Common myeloid progenitor, CD34-positive (primary cell): ENCODE results near the gene PPP2R3A.

Experiments used
- CTCF ChIA-PET: fragments of 350-600 bp; sonication (Branson Sonifier 250); formaldehyde crosslinking; loops from one replicate; lab custom pipeline; 2021; ENCODE audit warnings: antibody characterized with exemption; lab: Charles Lee
- POLR2A ChIA-PET: fragments of 350-600 bp; sonication (Branson Sonifier 250); formaldehyde crosslinking; loops from one replicate; lab custom pipeline; 2021; ENCODE audit warnings: antibody characterized with exemption; lab: Charles Lee
- DNase-seq, 3 donors: peaks; one replicate each; pipeline versions ENCODE4 v3.0.0 to v3.0.0-alpha.2; 2013
- H3K27ac ChIP-seq, 2 experiments: 1 replicate in 1 of 2; 2 replicates in 1 of 2; pipeline ENCODE4 v1.7.0; 2013; ENCODE audit warnings: inconsistent platforms in 2 of 2, low read length in 2 of 2, mild to moderate bottlenecking in 2 of 2, low read depth in 1 of 2, moderate library complexity in 1 of 2; ENCODE audit not compliant: severe bottlenecking in 2 of 2, insufficient read depth in 1 of 2, poor library complexity in 1 of 2
- H3K27me3 ChIP-seq, 5 experiments: replicated peaks in 2 of 5; 1 replicate in 3 of 5; 2 replicates in 2 of 5; pipeline versions ENCODE4 v1.6.1 to v1.7.0; 2013; ENCODE audit warnings: low read length in 4 of 5, mild to moderate bottlenecking in 2 of 5, moderate library complexity in 2 of 5, inconsistent platforms in 1 of 5; ENCODE audit not compliant: insufficient read depth in 5 of 5, control insufficient read depth in 4 of 5
- H3K36me3 ChIP-seq, 4 experiments: 1 replicate in 2 of 4; 2 replicates in 2 of 4; pipeline versions ENCODE4 v1.6.1 to v1.7.0; 2013; ENCODE audit warnings: low read length in 3 of 4, control low read depth in 1 of 4, mild to moderate bottlenecking in 1 of 4; ENCODE audit not compliant: control insufficient read depth in 4 of 4, insufficient read depth in 4 of 4
- H3K4me1 ChIP-seq, 4 experiments: 1 replicate in 3 of 4; 2 replicates in 1 of 4; pipeline versions ENCODE4 v1.6.1 to v1.7.1; 2013; ENCODE audit warnings: low read length in 3 of 4, mild to moderate bottlenecking in 3 of 4, control low read depth in 1 of 4, inconsistent platforms in 1 of 4, moderate library complexity in 1 of 4; ENCODE audit not compliant: control insufficient read depth in 4 of 4, insufficient read depth in 4 of 4; ENCODE audit errors: control extremely low read depth in 1 of 4
- H3K4me3 ChIP-seq, 7 experiments: 1 replicate in 4 of 7; 2 replicates in 3 of 7; pipeline versions ENCODE4 v1.5.1 to v1.7.0; 2013; ENCODE audit warnings: mild to moderate bottlenecking in 7 of 7, low read length in 6 of 7, moderate library complexity in 6 of 7, inconsistent platforms in 2 of 7, low read depth in 2 of 7, control low read depth in 1 of 7; ENCODE audit not compliant: insufficient read depth in 4 of 7, control insufficient read depth in 1 of 7; ENCODE audit errors: extremely low read depth in 1 of 7
- H3K9me3 ChIP-seq, 5 experiments: 1 replicate in 4 of 5; 2 replicates in 1 of 5; pipeline versions ENCODE4 v1.6.1 to v1.7.1; 2013; ENCODE audit warnings: low read length in 4 of 5, mild to moderate bottlenecking in 2 of 5, inconsistent platforms in 1 of 5, low read depth in 1 of 5, moderate library complexity in 1 of 5; ENCODE audit not compliant: control insufficient read depth in 4 of 5, insufficient read depth in 2 of 5; ENCODE audit errors: control extremely low read depth in 1 of 5
- WGBS: methylation state at CpG from one replicate; pipeline ENCODE4 v1.1.5; 2013; ENCODE audit not compliant: insufficient coverage; 5-methylcytosine and 5-hydroxymethylcytosine counted together

Gene PPP2R3A

GRCh38 chr3:136048068-136048467 lies 82.5 kb downstream of the PPP2R3A start:
- WGBS = 98% methylated on average over 6 of the region's 7 CpGs
- no peaks in the 10 kb centered on the region for H3K27me3 ChIP-seq
- DNase-seq = no peak
- peaks cover 0 to 15% (median 5%) of the 10 kb centered on the region in 4 experiments for H3K4me1 ChIP-seq
- POLR2A ChIA-PET = no interaction called here
- H3K4me3 ChIP-seq = no peak overlapping the region
- H3K27ac ChIP-seq = no peak overlapping the region
- no peaks in the 10 kb centered on the region for H3K9me3 ChIP-seq
- no peaks in the 10 kb centered on the region for H3K36me3 ChIP-seq
- CTCF ChIA-PET = interaction anchor here (0.6 to 1.4 kb wide), 3 partner anchors 23 to 698 kb away, joined by 3 to 5 read pairs (median 4); no protein-coding TSS in a partner anchor

GRCh38 chr3:136050250-136050649 lies 84.7 kb downstream of the PPP2R3A start:
- Histone ChIP-seq H3K36me3 (no peaks in the 10 kb centered on the region), H3K4me1 (peaks cover 0 to 15% (median 5%) of the 10 kb centered on the region in 4 experiments), H3K4me3 (peak overlapping the region in 2 of 7 experiments; percentile 19 to 33), H3K27me3 (no peaks in the 10 kb centered on the region), H3K27ac (no peak overlapping the region), H3K9me3 (no peaks in the 10 kb centered on the region)
- WGBS = 17% methylated on average over 5 of the region's 6 CpGs
- peak in 2 of 3 donors; percentile 25 to 34 for DNase-seq
- POLR2A ChIA-PET = interaction anchor here (0.6 kb wide), 1 partner anchor 297 kb away, joined by 4 read pairs; no protein-coding TSS in a partner anchor
- CTCF ChIA-PET = interaction anchor here (0.9 to 1.2 kb wide), 3 partner anchors 11 to 156 kb away, joined by 3 read pairs; no protein-coding TSS in a partner anchor

GRCh38 chr3:136055491-136055890 lies 90.0 kb downstream of the PPP2R3A start:
- CTCF ChIA-PET = no interaction called here

GRCh38 chr3:136067211-136067610 lies 101.7 kb downstream of the PPP2R3A start:
- ChIA-PET POLR2A (no interaction called here), CTCF (no interaction called here)
- Histone ChIP-seq H3K36me3 (no peaks in the 10 kb centered on the region), H3K27me3 (no peaks in the 10 kb centered on the region), H3K9me3 (no peaks in the 10 kb centered on the region), H3K4me3 (no peak overlapping the region), H3K4me1 (peaks cover 3 to 9% (median 6%) of the 10 kb centered on the region in 4 experiments), H3K27ac (no peak overlapping the region)
- 95% methylated on average over 2 of the region's 2 CpGs for WGBS
- no peak for DNase-seq

More at GRCh38 chr3:136055491-136055890, 90.0 kb downstream of the PPP2R3A start:
- Histone ChIP-seq H3K36me3 (no peaks in the 10 kb centered on the region), H3K4me3 (no peak overlapping the region), H3K9me3 (peaks cover 0 to 4% (median 0%) of the 10 kb centered on the region in 5 experiments), H3K27ac (no peak overlapping the region), H3K4me1 (peaks cover 0 to 4% (median 1%) of the 10 kb centered on the region in 4 experiments), H3K27me3 (no peaks in the 10 kb centered on the region)
- no peak for DNase-seq
- POLR2A ChIA-PET = no interaction called here
- 89% methylated on average over 2 of the region's 4 CpGs for WGBS

DNA sequence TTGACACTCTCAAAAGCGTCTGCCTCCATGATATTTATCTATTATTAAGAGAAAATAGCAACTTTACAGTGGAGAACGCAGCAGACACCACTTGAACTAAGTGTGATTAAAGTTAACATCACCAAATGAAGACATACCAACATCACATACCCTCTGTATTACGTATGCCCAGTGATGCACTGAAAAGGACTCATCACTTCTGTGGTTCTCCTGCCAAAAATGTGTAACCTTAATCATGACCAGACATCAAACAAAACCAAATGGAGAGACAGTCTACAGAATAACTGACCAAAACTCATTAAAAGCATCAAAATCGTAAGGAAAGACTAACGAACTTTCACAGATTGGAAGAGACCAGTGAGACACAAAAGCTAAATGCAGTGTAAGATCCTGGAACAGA lies 103.2 kb downstream of the PPP2R3A start:
- ChIA-PET CTCF (interaction anchor here (0.6 to 2.6 kb wide), 3 partner anchors 684 to 945 kb away, joined by 3 to 12 read pairs (median 5); partner anchors contain the start of gene STAG1), POLR2A (no interaction called here)
- H3K36me3 ChIP-seq = no peaks in the 10 kb centered on the region
- 100% methylated on average over 1 of the region's 5 CpGs for WGBS
- H3K4me1 ChIP-seq = peaks cover 3 to 9% (median 6%) of the 10 kb centered on the region in 4 experiments
- H3K9me3 ChIP-seq = no peaks in the 10 kb centered on the region
- H3K4me3 ChIP-seq = no peak overlapping the region
- DNase-seq = no peak
- no peaks in the 10 kb centered on the region for H3K27me3 ChIP-seq
- H3K27ac ChIP-seq = no peak overlapping the region

GRCh38 chr3:136069933-136070332 lies 104.4 kb downstream of the PPP2R3A start:
- no peak overlapping the region for H3K27ac ChIP-seq
- CTCF ChIA-PET = interaction anchor here (0.5 to 2.6 kb wide), 4 partner anchors 9 to 944 kb away, joined by 3 to 12 read pairs (median 4); no protein-coding TSS in a partner anchor
- H3K36me3 ChIP-seq = no peaks in the 10 kb centered on the region
- WGBS = no CpG with 5 or more reads among the region's 5 CpGs
- DNase-seq = no peak
- no peak overlapping the region for H3K4me3 ChIP-seq
- no peaks in the 10 kb centered on the region for H3K27me3 ChIP-seq
- H3K9me3 ChIP-seq = no peaks in the 10 kb centered on the region
- POLR2A ChIA-PET = no interaction called here
- peaks cover 3 to 9% (median 6%) of the 10 kb centered on the region in 4 experiments for H3K4me1 ChIP-seq

DNA sequence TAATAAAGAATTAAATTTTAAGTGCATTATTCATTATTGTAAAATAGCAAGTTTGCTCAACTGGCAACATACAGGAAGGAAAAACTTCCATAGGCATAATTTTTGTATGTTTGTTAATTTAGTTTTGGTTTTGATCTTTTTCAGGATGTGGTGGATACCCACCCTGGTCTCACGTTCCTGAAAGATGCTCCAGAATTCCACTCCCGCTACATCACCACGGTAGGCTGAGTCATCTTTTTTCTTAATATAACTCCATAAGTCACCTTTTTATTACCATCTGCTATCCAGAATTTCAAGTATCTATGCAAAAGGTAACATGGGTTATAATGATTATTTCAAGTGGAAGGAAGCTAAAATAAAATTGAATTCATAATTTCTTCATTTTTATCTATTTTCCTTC lies 104.8 kb downstream of the PPP2R3A start:
- ChIA-PET POLR2A (no interaction called here), CTCF (interaction anchor here (0.6 to 2.6 kb wide), 8 partner anchors 22 to 962 kb away, joined by 3 to 12 read pairs (median 4); partner anchors contain the start of gene STAG1)
- H3K9me3 ChIP-seq = no peaks in the 10 kb centered on the region
- no peak overlapping the region for H3K27ac ChIP-seq
- no CpG with 5 or more reads among the region's 3 CpGs for WGBS
- H3K4me3 ChIP-seq = no peak overlapping the region
- H3K27me3 ChIP-seq = no peaks in the 10 kb centered on the region
- peaks cover 3 to 9% (median 6%) of the 10 kb centered on the region in 4 experiments for H3K4me1 ChIP-seq
- no peak for DNase-seq
- no peaks in the 10 kb centered on the region for H3K36me3 ChIP-seq
